SK-N-MC (cell line): Measurements from ENCODE around the gene CIT.

Experiments used
- EZH2 ChIP-seq: fragments of 200-600 bp; sonication (generic); IDR thresholded peaks from one replicate; pipeline ENCODE4 v1.6.1; 2017; ENCODE audit warnings: antibody characterized with exemption
- POLR2AphosphoS5 ChIP-seq: IDR thresholded peaks from 2 replicates; pipeline ENCODE4 v1.6.1; 2012; ENCODE audit warnings: mild to moderate bottlenecking, low read depth, low read length, borderline replicate concordance

- TF ChIP-seq EZH2 = no peak
- TF ChIP-seq POLR2AphosphoS5 = no peak
These were observed 227.8 kb downstream of the CIT start for GRCh38 chr12:119649202-119649808.
